Activated T-cell treated with anti-CD3 and anti-CD28 coated beads, Interleukin-2, amount 50 U/mL, for 24 hours (primary cell): Measurements from ENCODE around the gene THBS3.
A peak's percentile ranks its signal among the peaks of the same experiment; 100 is the strongest.
"Not testable (repeated sequence)": the region's sequence is repeated elsewhere in the genome, so short reads cannot be mapped to it uniquely, and the experiment has no call there.

Source experiments
- DNase-seq: peaks from one replicate; pipeline ENCODE4 v3.0.0-alpha.2; 2020
- H3K27ac Mint-ChIP-seq: 2 replicates; pipeline ENCODE4 v1.8.0; 2020; ENCODE audit warnings: mild to moderate bottlenecking, mixed read lengths
- H3K27me3 Mint-ChIP-seq: 2 replicates; pipeline ENCODE4 v1.8.0; 2020; ENCODE audit warnings: mixed read lengths
- H3K36me3 Mint-ChIP-seq: 2 replicates; pipeline ENCODE4 v1.8.0; 2020; ENCODE audit warnings: low read depth, mixed read lengths
- H3K4me1 Mint-ChIP-seq: 2 replicates; pipeline ENCODE4 v1.8.0; 2020; ENCODE audit warnings: low read depth, mixed read lengths
- H3K4me3 Mint-ChIP-seq: 2 replicates; pipeline ENCODE4 v1.8.0; 2020; ENCODE audit warnings: mild to moderate bottlenecking, moderate library complexity, mixed read lengths
- H3K9me3 Mint-ChIP-seq: 2 replicates; pipeline ENCODE4 v1.8.0; 2020; ENCODE audit warnings: mixed read lengths

The THBS3 gene

GRCh38 chr1:155207806-155208540, at the start of gene THBS3:
Gene THBS3, minus strand, starts transcription at chr1:155207897. Its CDS starts 21 bp downstream, at chr1:155207876.
- peak within 1 kb of the TSS; percentile 93 for H3K4me3 Mint-ChIP-seq

DNA sequence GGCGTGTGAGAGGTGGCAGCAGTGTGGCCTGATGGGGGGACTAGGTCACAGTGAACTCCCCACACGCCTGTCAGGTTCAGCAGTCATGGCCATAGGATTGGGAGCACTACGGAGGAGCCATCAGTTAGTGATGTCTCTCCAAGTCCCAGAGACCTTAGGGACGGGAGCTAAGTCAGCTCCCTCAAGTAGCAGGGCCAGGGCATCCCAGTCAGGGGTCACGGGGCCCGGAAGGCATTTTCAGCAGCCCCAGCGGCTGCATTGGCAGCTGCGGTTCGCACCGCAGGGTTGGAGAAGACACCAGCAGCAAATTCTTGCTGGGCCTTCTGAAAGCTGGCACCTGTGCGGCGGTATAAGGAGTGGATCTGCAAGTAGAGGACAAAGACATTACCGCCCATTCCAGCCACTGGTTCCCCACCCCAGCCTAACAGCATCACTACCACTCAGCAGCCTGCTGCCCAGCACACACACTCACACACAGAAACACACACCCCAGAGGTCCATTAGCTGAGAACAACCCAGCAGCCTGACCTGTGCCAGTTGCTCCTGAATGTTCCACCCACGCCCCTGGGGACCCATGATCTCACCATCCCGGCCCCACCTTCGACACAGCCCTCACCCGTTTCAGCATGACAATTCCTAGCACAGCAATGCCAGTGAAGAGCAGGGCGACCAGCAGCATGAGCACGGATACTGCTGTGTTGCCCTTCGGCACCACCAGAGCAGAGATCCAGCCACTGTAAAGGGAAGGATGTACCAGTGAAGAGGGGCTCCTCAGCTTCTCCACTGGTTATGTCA, 48.6 kb upstream of the THBS3 start:
- no peaks in the 10 kb centered on the region for H3K9me3 Mint-ChIP-seq
- DNase-seq = no peak
- H3K36me3 Mint-ChIP-seq = peaks cover 62% of the 10 kb centered on the region
- peak overlapping the region; percentile 73 for H3K27ac Mint-ChIP-seq
- H3K4me1 Mint-ChIP-seq = peaks cover 51% of the 10 kb centered on the region
- peak overlapping the region; percentile 80 for H3K4me3 Mint-ChIP-seq
- H3K27me3 Mint-ChIP-seq = no peaks in the 10 kb centered on the region

More at GRCh38 chr1:155207806-155208540, at the start of gene THBS3:
- H3K27ac Mint-ChIP-seq = peak within 1 kb of the TSS; percentile 91
- DNase-seq = no peak
- H3K9me3 Mint-ChIP-seq = no peaks in the 10 kb centered on the region
- peaks cover 26% of the 10 kb centered on the region for H3K36me3 Mint-ChIP-seq
- peaks cover 30% of the 10 kb centered on the region for H3K4me1 Mint-ChIP-seq
- H3K27me3 Mint-ChIP-seq = no peaks in the 10 kb centered on the region

GRCh38 chr1:155255243-155256007, 47.7 kb upstream of the THBS3 start, which contains the start of gene ENTREP3:
Gene ENTREP3, minus strand, starts transcription at chr1:155255483. Its CDS starts 606 bp downstream, at chr1:155254877.
- peak within 1 kb of the TSS; percentile 80 for H3K4me3 Mint-ChIP-seq
- peaks cover 51% of the 10 kb centered on the region for H3K4me1 Mint-ChIP-seq
- peak; percentile 86 for DNase-seq
- H3K36me3 Mint-ChIP-seq = peaks cover 58% of the 10 kb centered on the region
- no peaks in the 10 kb centered on the region for H3K27me3 Mint-ChIP-seq
- no peaks in the 10 kb centered on the region for H3K9me3 Mint-ChIP-seq
- peak within 1 kb of the TSS; percentile 83 for H3K27ac Mint-ChIP-seq

DNA sequence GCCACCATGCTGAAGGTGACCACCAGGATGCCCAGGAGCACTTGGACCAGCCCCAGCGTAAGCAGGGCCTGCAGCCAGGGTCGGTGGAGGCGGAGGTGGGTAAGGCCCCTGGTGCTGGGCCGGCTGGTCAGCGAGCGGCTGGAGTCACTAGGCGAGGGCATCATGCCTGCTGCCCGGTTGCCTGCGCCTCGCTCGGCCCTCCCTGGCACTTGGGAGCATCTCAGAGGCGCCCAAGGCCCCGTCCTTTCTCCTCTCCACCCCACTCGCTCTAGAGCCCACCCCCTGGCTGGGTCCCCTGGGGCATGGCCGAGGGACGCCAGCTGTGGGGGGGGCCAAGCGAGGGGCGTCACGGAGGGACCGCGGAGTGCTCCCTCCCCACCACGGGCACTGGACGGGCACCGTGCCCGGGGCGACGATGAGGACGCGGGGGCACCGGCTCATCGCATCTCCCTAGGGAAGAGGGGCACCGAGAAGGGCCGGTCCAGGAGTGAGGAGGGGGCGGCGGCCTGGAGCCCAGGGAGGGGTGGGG, 47.1 kb upstream of the THBS3 start:
- no peak for DNase-seq
- Mint-ChIP-seq H3K4me3 (peak overlapping the region; percentile 80), H3K9me3 (no peaks in the 10 kb centered on the region), H3K36me3 (peaks cover 52% of the 10 kb centered on the region), H3K27me3 (no peaks in the 10 kb centered on the region), H3K4me1 (peaks cover 49% of the 10 kb centered on the region), H3K27ac (peak overlapping the region; percentile 83)

DNA sequence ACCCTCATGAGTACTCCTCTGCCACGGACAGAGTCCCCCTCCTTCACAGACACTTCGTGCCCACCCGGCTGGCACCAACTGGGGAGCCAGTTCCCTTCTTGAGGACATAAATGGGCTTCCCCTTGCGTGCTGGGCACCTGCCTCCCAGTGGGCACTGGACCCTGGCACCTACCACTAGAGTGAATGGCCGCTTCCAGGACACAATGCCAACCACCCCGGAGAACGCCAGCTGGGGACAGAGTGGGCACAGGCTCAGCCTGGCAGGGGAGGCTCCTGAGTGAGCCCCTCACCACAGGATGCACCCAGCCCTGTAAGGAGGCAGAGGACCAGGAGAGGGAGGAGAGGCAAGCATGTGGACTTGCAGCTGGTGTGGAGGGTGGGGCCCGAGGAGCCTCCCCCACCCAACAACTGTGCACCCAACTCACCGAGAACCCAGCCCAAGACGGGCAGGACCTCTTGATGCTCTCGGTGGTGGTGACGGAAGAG, 46.6 kb upstream of the THBS3 start:
- no peaks in the 10 kb centered on the region for H3K27me3 Mint-ChIP-seq
- peak overlapping the region; percentile 80 for H3K4me3 Mint-ChIP-seq
- peak; percentile 34 for DNase-seq
- peaks cover 48% of the 10 kb centered on the region for H3K4me1 Mint-ChIP-seq
- H3K27ac Mint-ChIP-seq = peak overlapping the region; percentile 83
- H3K36me3 Mint-ChIP-seq = peaks cover 47% of the 10 kb centered on the region
- H3K9me3 Mint-ChIP-seq = no peaks in the 10 kb centered on the region

DNA sequence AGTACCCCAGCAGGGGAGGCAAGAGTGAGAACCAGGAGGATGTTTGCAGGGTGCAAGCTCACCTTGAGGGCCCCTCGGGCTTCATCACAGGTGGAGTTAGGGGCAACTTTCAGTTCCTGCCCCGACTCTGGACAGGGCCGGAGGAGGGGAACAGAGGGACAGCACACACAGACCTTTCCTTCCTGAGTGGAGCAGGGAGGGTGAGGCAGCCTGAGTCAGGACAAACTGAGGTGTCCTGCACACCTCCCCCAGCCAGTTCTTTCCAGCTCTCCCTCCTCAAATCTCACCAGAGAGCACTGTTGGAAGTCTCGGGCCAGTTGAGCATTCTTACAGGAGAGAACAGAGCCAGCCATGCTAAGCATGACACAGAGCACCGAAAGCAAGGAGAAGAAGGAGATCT, 46.1 kb upstream of the THBS3 start:
- H3K4me1 Mint-ChIP-seq = peaks cover 48% of the 10 kb centered on the region
- peak overlapping the region; percentile 80 for H3K4me3 Mint-ChIP-seq
- DNase-seq = no peak
- peak overlapping the region; percentile 83 for H3K27ac Mint-ChIP-seq
- no peaks in the 10 kb centered on the region for H3K27me3 Mint-ChIP-seq
- H3K9me3 Mint-ChIP-seq = no peaks in the 10 kb centered on the region
- H3K36me3 Mint-ChIP-seq = peaks cover 44% of the 10 kb centered on the region

GRCh38 chr1:155253208-155253607, 45.5 kb upstream of the THBS3 start:
- DNase-seq = no peak
- Mint-ChIP-seq H3K27ac (no peak overlapping the region), H3K36me3 (peaks cover 41% of the 10 kb centered on the region), H3K4me3 (peak overlapping the region; percentile 80), H3K4me1 (peaks cover 44% of the 10 kb centered on the region), H3K27me3 (no peaks in the 10 kb centered on the region), H3K9me3 (no peaks in the 10 kb centered on the region)

- Mint-ChIP-seq H3K27me3 (no peaks in the 10 kb centered on the region), H3K4me3 (no peak overlapping the region), H3K27ac (peak overlapping the region; percentile 65), H3K4me1 (peaks cover 39% of the 10 kb centered on the region), H3K36me3 (peaks cover 39% of the 10 kb centered on the region), H3K9me3 (no peaks in the 10 kb centered on the region)
- no peak for DNase-seq
Measured at GRCh38 chr1:155251566-155251965, 43.9 kb upstream of the THBS3 start.

DNA sequence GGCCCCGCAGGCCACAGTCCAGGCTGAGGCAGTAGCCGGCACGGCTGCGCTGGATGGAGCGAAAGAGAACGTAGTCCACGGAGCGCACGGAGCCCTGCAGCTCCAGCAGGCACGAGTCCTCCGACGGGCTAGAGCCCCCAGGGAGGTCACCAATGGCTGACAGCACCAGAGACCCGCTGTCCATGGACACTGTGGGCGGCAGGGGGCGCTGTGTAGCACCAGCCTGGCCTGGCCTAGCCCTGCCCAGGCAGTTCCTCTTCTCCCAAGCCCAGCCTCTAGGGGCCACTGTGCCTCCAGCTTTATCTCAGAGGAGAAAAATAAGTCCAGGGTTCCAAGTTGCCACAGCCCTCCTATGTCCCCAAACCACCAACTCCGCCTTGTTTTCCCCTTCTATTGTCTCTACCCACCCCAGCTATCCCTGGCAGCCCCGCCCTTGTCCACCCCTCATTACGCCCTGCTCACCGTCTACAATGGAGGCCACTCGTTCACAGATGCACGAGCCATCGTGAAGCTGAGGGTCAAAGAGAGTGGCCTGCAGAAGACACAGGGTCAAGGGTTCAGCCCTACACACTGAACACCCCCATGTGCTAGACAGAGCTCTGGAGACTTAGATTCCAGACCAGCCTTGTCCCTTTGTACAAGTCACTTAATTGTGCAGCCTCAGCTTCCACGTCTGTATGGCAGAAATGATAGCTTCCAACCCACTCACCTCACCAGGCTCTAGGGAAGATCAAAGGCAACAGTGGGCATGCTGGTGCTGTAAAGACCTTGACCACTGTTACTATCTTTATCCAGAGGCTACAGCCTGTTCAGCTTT, 43.1 kb upstream of the THBS3 start:
- Mint-ChIP-seq H3K4me3 (peak overlapping the region; percentile 70), H3K27me3 (no peaks in the 10 kb centered on the region), H3K9me3 (no peaks in the 10 kb centered on the region), H3K36me3 (peaks cover 37% of the 10 kb centered on the region), H3K4me1 (peaks cover 36% of the 10 kb centered on the region), H3K27ac (peak overlapping the region; percentile 65)
- peak; percentile 98 for DNase-seq

- peaks cover 33% of the 10 kb centered on the region for H3K4me1 Mint-ChIP-seq
- peak overlapping the region; percentile 70 for H3K4me3 Mint-ChIP-seq
- H3K9me3 Mint-ChIP-seq = no peaks in the 10 kb centered on the region
- DNase-seq = peak; percentile 39
- peak overlapping the region; percentile 65 for H3K27ac Mint-ChIP-seq
- H3K36me3 Mint-ChIP-seq = peaks cover 32% of the 10 kb centered on the region
- no peaks in the 10 kb centered on the region for H3K27me3 Mint-ChIP-seq
Measured at GRCh38 chr1:155250246-155250632, 42.5 kb upstream of the THBS3 start.

GRCh38 chr1:155247667-155248553, 40.2 kb upstream of the THBS3 start:
- no peaks in the 10 kb centered on the region for H3K9me3 Mint-ChIP-seq
- H3K27ac Mint-ChIP-seq = no peak overlapping the region
- H3K4me1 Mint-ChIP-seq = peaks cover 33% of the 10 kb centered on the region
- H3K4me3 Mint-ChIP-seq = no peak overlapping the region
- H3K36me3 Mint-ChIP-seq = peaks cover 41% of the 10 kb centered on the region
- no peak for DNase-seq
- H3K27me3 Mint-ChIP-seq = no peaks in the 10 kb centered on the region

DNA sequence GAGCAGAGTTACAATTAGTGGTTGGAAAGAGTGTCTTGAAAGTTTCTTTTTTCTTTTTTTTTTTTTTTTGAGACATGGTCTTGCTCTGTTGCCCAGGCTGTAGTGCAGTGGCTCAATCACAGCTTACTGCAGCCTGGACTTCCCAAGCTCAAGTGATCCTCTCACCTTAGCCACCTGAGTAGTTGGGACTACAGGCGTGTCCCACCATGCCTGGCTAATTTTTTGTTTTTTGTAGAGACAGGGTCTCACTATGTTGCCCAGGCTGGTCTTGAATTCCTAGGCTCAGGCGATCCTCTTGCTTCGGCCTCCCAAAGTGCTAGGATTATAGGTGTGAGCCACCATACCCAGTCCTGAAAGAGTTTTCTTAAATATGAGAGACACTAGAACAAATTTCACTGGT, 39.1 kb upstream of the THBS3 start:
- H3K36me3 Mint-ChIP-seq = peaks cover 41% of the 10 kb centered on the region
- H3K4me1 Mint-ChIP-seq = peaks cover 43% of the 10 kb centered on the region
- H3K9me3 Mint-ChIP-seq, H3K27ac Mint-ChIP-seq, DNase-seq, H3K4me3 Mint-ChIP-seq, H3K27me3 Mint-ChIP-seq: not testable (repeated sequence)

- no peak for DNase-seq
- Mint-ChIP-seq H3K27me3 (no peaks in the 10 kb centered on the region), H3K4me3 (peak overlapping the region; percentile 91), H3K4me1 (peaks cover 51% of the 10 kb centered on the region), H3K27ac (peak overlapping the region; percentile 93), H3K9me3 (no peaks in the 10 kb centered on the region), H3K36me3 (peaks cover 41% of the 10 kb centered on the region)
Measured at GRCh38 chr1:155245163-155245524, 37.4 kb upstream of the THBS3 start.
